Thymus (tissue), 11 donors: ENCODE measurements around the gene RPS6KA5. TPM values are rescaled to one million over a fixed set of nuclear protein-coding genes. Genes with fewer than 3 reads are reported as not detected.

ENCODE experiments used
- DNase-seq, 9 donors: peaks; one replicate each; pipeline ENCODE4 v3.0.0-alpha.2; 2013; ENCODE audit warnings: low spot score in 9 of 9, low read depth in 6 of 9, missing footprints in 1 of 9
- H3K27ac ChIP-seq, 2 donors: one replicate each; pipeline ENCODE4 v1.5.1; 2013; ENCODE audit warnings: control low read depth in 1 of 2, low read depth in 1 of 2, low read length in 1 of 2, mild to moderate bottlenecking in 1 of 2, moderate library complexity in 1 of 2
- H3K27me3 ChIP-seq, 2 donors: one replicate each; pipeline ENCODE4 v1.5.1; 2013; ENCODE audit warnings: low read length in 1 of 2; ENCODE audit not compliant: control insufficient read depth in 2 of 2, insufficient read depth in 1 of 2
- H3K36me3 ChIP-seq, 2 donors: one replicate each; pipeline ENCODE4 v1.5.1; 2013; ENCODE audit warnings: low read length in 1 of 2, mild to moderate bottlenecking in 1 of 2, moderate library complexity in 1 of 2; ENCODE audit not compliant: control insufficient read depth in 2 of 2, insufficient read depth in 2 of 2
- H3K4me1 ChIP-seq, 2 donors: one replicate each; pipeline ENCODE4 v1.5.1; 2013; ENCODE audit warnings: low read length in 2 of 2; ENCODE audit not compliant: control insufficient read depth in 2 of 2, insufficient read depth in 2 of 2
- H3K4me3 ChIP-seq, 2 donors: one replicate each; pipeline ENCODE4 v1.5.1; 2013; ENCODE audit warnings: low read length in 2 of 2, control low read depth in 1 of 2, mild to moderate bottlenecking in 1 of 2
- H3K9me3 ChIP-seq, 2 donors: one replicate each; pipeline ENCODE4 v1.5.1; 2013; ENCODE audit warnings: low read length in 1 of 2, mild to moderate bottlenecking in 1 of 2; ENCODE audit not compliant: control insufficient read depth in 2 of 2, insufficient read depth in 1 of 2
- WGBS: extraction: QIAGEN DNeasy Blood & Tissue Kit; methylation state at CpG from one replicate; pipeline ENCODE4 v1.1.7; 2013; 5-methylcytosine and 5-hydroxymethylcytosine counted together
- polyA plus RNA-seq: library from polyadenylated mRNA; stranded (reverse); fragments of 200-250 nt; gene quantifications from one replicate; pipeline ENCODE4 v1.2.3, GENCODE V29; 2013
- total RNA-seq: library from RNA; stranded (reverse); fragments of 120-200 nt; gene quantifications from one replicate; pipeline ENCODE4 v1.2.4, GENCODE V29; 2013
- donor health status: healthy.

RPS6KA5 gene
- total and polyA plus RNA-seq, 2 donors = 4.0 to 5.1 TPM

DNA sequence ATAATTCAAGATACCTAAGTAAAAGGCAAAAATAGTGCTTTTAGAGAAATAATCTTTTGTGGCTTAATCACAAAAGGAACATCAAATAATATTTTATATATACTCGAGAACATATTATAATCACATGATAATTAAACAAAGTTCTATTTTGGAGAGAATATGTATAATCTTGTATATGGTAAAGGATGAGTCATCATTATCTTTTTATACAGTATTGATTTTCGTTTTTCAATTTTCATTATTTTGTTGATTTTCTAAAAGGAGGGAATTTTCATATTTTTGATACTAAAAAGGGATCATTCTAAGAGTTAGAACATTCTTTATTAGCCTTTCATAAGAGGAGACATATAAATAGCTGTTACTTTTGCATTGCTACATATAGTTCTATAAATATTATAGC is 166.9 kb downstream of the RPS6KA5 start:
- no peak overlapping the region for H3K27ac ChIP-seq
- DNase-seq = no peak
- H3K4me1 ChIP-seq = no peaks in the 10 kb centered on the region
- no peaks in the 10 kb centered on the region for H3K9me3 ChIP-seq
- no peak overlapping the region for H3K4me3 ChIP-seq
- 96% methylated on average over 2 of the region's 2 CpGs for WGBS
- H3K36me3 ChIP-seq = peaks cover 0 to 5% of the 10 kb centered on the region in 2 donors
- H3K27me3 ChIP-seq = no peaks in the 10 kb centered on the region

DNA sequence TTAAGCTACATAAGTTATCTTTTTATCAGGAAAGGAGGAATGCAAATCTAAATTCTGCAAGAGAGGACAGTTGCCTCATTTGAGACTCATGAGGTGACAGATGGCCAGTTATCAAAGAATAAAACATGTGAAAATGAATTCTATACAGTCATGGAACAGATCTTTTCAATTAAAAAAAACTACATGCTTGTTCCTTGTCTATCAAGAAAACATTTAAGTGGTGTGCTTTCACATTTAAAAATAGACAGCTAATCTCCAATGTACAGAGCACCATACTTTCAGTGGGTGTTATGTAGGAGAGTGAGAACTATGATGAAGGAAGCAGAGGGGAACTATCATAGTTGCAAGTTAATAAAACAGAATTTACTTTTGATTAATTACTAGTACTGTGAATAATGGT is 167.5 kb downstream of the RPS6KA5 start:
- H3K9me3 ChIP-seq = no peaks in the 10 kb centered on the region
- no peaks in the 10 kb centered on the region for H3K4me1 ChIP-seq
- no peak overlapping the region for H3K27ac ChIP-seq
- no peaks in the 10 kb centered on the region for H3K27me3 ChIP-seq
- H3K36me3 ChIP-seq = peaks cover 0 to 4% of the 10 kb centered on the region in 2 donors
- H3K4me3 ChIP-seq = no peak overlapping the region
- DNase-seq = no peak

DNA sequence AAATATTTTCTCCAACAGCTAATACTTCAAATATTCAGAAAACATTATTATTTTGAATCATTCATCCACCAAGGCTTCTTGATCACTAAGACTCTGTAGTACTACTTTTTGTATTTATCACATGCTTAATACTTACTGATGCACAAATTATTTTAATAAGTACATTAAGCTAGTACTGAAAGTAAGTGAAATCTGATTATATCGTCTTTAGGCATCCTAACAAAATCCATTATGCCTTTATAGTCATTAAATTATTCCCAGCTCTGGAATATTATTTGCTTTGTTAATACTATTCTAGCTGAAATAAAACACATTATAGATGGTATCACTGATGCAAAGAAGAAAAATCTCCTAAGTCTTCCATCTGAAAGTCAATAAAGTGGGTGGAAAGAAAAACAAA is 169.1 kb downstream of the RPS6KA5 start:
- Histone ChIP-seq H3K4me3 (no peak overlapping the region), H3K9me3 (no peaks in the 10 kb centered on the region), H3K4me1 (no peaks in the 10 kb centered on the region), H3K36me3 (peaks cover 0 to 4% of the 10 kb centered on the region in 2 donors), H3K27me3 (no peaks in the 10 kb centered on the region), H3K27ac (no peak overlapping the region)
- no peak for DNase-seq
- WGBS = 100% methylated on average over 1 of the region's 1 CpG

DNA sequence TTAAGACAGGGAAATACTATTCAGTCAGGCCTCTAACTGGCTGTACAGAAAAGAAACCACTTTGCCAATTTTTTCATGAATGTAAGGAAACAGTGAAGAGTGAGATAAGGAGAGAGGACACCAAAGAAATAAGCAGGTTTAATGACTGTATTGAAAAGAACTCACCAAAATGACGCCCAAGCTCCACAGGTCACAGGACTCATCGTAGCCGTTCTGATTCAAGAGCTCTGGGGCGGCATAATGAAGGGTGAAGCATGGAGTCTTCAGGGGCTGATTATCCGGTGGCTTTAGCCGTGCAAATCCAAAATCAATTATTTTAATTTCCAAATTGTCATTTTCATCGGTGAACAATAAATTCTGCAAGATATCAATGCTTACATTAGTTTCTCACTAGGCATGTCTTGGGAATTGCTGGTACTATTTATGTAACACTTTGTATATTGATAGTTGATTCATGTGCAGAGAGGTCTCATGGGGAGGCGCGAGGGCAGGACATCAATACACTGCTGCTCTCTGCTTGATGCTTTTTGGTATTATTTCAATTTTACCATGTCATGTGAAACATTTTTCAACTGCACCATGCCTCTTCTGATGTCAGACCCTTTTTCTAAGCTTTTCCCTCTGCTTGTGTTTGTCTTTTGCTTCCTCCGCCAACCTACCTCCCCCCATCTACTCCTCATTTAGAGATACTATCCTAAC is 170.0 kb downstream of the RPS6KA5 start:
- Histone ChIP-seq H3K4me1 (no peaks in the 10 kb centered on the region), H3K4me3 (no peak overlapping the region), H3K27me3 (no peaks in the 10 kb centered on the region), H3K36me3 (no peaks in the 10 kb centered on the region), H3K27ac (no peak overlapping the region), H3K9me3 (no peaks in the 10 kb centered on the region)
- WGBS = 97% methylated on average over 10 of the region's 10 CpGs
- DNase-seq = no peak

DNA sequence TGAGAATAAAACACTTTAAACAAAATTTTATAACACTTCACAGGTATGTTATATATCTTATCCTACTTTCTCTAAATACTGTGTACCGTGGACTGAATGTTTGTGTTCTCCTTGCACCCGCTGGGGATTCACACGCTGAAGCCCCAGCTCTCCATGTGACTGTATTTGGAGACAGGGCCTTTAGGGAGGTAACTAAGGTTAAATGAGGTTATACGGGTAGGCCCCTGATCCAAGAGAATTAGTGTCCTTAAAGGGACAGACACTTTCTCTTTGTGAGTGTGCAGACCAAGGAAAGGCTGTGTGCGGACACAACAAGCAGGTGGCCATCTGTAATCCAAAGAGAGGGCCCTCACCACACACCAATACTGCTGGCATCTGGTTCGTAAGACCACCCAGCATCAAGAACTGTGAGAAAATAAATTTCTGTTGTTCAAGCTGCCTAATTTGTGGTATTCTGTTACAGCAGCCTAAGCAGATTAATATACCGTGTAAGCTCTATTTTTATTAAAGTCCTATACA is 174.1 kb downstream of the RPS6KA5 start:
- no peak for DNase-seq
- no peaks in the 10 kb centered on the region for H3K27me3 ChIP-seq
- no peaks in the 10 kb centered on the region for H3K36me3 ChIP-seq
- H3K4me3 ChIP-seq = no peak overlapping the region
- 99% methylated on average over 7 of the region's 7 CpGs for WGBS
- no peaks in the 10 kb centered on the region for H3K4me1 ChIP-seq
- H3K9me3 ChIP-seq = no peaks in the 10 kb centered on the region
- no peak overlapping the region for H3K27ac ChIP-seq

DNA sequence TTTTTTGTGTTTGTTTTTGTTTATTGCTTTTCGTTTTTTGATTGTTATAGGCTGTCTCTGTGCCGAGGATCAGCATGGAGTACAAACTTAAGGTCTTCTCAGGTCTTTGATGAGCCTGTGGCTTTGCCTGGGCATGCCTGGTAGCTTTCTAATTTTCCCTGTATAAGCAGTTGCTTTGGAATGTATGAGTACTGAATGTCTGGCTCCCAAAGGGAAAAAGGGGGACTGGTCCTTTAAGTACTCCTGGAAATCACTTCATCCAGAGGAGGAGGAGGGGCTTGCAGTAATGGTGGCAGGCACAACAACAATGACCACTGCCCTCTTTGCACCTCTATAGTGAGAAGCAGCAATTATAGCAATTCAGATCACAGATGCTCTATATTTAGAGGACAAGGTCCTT is 176.7 kb downstream of the RPS6KA5 start:
- 94% methylated on average over 2 of the region's 2 CpGs for WGBS
- no peak overlapping the region for H3K27ac ChIP-seq
- no peaks in the 10 kb centered on the region for H3K4me1 ChIP-seq
- no peaks in the 10 kb centered on the region for H3K36me3 ChIP-seq
- no peak overlapping the region for H3K4me3 ChIP-seq
- H3K27me3 ChIP-seq = no peaks in the 10 kb centered on the region
- H3K9me3 ChIP-seq = no peaks in the 10 kb centered on the region
- no peak for DNase-seq

DNA sequence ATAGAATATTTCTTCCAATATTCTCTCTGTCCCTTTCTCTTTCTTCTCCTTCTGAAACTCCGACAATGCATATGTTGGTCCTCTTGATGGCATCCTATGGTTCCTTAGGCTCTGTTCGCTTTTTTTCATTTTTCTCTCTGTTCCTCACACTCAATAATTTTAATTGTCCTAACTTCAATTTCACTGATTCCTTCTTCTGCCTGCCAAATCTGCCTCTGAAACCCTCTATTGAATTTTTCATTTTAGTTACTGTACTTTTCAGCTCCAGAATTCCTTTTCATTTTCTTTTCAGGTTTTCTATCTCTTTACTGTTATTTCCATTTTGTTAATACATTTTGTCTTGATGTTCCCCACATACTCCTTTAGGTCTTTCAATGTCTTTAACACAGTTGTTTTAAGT is 177.2 kb downstream of the RPS6KA5 start:
- Histone ChIP-seq H3K4me1 (no peaks in the 10 kb centered on the region), H3K27me3 (no peaks in the 10 kb centered on the region), H3K27ac (no peak overlapping the region), H3K4me3 (no peak overlapping the region), H3K9me3 (no peaks in the 10 kb centered on the region), H3K36me3 (no peaks in the 10 kb centered on the region)
- no peak for DNase-seq
- WGBS = 99% methylated on average over 2 of the region's 2 CpGs

DNA sequence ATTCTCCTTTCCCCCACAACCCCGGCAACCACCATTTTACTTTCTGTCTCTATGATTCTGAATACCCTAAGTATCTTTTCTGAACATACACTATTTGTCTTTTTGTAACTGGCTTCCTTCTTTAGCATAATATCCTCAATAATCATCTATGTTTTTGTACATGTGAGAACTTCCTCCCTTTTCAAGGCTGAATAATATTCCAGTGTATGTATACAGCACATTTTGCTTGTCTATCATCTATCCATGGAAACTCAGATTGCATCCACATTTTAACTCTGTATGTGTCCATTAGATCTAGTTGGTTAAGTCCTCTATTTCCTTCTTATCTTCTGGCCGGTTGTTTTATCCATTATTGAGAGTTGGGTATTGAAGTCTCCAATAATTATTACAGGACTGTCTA is 180.2 kb downstream of the RPS6KA5 start:
- Histone ChIP-seq H3K9me3 (no peaks in the 10 kb centered on the region), H3K36me3 (no peaks in the 10 kb centered on the region), H3K27ac (no peak overlapping the region), H3K27me3 (no peaks in the 10 kb centered on the region), H3K4me1 (no peaks in the 10 kb centered on the region), H3K4me3 (no peak overlapping the region)
- no peak for DNase-seq
- 100% methylated on average over 2 of the region's 2 CpGs for WGBS

DNA sequence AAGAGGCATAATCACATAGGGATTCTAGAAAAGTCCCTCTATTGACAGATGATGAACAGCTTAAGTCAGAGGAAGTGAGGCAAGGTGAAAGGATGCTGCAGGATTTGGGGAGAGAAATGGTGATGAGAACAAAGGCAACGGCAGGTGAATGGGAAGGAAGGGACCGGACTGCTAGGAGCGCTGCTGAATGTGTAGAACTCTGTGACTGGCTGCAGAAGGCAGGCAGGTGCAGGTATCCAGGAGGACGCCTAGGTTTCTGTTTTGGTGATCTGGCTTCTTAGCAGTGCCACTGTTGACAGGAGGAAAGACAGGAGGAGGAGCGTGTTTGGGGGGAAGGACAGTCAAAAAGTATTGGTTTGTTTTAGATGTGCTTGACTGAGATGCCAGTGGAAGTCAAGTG is 185.8 kb downstream of the RPS6KA5 start:
- Histone ChIP-seq H3K36me3 (peaks cover 7 to 8% of the 10 kb centered on the region in 2 donors), H3K4me3 (no peak overlapping the region), H3K27me3 (no peaks in the 10 kb centered on the region), H3K27ac (no peak overlapping the region), H3K4me1 (peaks cover 0 to 2% of the 10 kb centered on the region in 2 donors), H3K9me3 (no peaks in the 10 kb centered on the region)
- no peak for DNase-seq
- WGBS = 99% methylated on average over 5 of the region's 5 CpGs
